Epithelial cell of esophagus (primary cell): Measurements from ENCODE around the gene PPARG.

ENCODE experiments used
- DNase-seq: peaks from one replicate; pipeline ENCODE4 v3.0.0; 2010; ENCODE audit warnings: low read depth
- H3K4me3 ChIP-seq: 2 replicates; pipeline ENCODE4 v1.5.1; 2011; ENCODE audit warnings: mild to moderate bottlenecking, low read length, control low read depth
- TF ChIP-seq, protein P1 (sequence below): IDR thresholded peaks from 2 replicates; pipeline ENCODE4 v1.5.1; 2011; ENCODE audit warnings: low read depth, mild to moderate bottlenecking, low read length, control low read depth, inconsistent platforms; ENCODE audit not compliant: insufficient read depth; ENCODE audit errors: missing control alignments

The PPARG gene

DNA sequence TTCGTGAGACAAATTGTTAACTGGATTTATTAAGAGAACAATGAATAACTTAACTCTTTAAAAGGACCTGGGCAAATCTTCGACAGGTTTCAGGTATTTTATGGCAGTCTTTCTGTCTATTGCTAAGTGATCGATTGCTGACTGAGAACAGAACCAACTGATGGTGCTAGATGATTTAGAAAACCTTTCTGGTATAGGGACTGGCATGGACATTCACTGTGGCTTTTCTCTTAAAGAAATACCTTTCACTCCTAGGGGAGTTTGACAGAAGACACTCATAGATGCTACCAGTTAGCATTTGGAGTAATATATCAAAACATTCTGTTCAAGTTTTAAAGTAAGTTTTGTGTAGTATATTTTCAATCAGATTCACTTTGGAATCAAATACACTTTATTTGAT, 654 bp downstream of the PPARG start:
- DNase-seq = no peak
- H3K4me3 ChIP-seq = no peak overlapping the region
- TF ChIP-seq, protein P1, sequence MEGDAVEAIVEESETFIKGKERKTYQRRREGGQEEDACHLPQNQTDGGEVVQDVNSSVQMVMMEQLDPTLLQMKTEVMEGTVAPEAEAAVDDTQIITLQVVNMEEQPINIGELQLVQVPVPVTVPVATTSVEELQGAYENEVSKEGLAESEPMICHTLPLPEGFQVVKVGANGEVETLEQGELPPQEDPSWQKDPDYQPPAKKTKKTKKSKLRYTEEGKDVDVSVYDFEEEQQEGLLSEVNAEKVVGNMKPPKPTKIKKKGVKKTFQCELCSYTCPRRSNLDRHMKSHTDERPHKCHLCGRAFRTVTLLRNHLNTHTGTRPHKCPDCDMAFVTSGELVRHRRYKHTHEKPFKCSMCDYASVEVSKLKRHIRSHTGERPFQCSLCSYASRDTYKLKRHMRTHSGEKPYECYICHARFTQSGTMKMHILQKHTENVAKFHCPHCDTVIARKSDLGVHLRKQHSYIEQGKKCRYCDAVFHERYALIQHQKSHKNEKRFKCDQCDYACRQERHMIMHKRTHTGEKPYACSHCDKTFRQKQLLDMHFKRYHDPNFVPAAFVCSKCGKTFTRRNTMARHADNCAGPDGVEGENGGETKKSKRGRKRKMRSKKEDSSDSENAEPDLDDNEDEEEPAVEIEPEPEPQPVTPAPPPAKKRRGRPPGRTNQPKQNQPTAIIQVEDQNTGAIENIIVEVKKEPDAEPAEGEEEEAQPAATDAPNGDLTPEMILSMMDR = no peak

DNA sequence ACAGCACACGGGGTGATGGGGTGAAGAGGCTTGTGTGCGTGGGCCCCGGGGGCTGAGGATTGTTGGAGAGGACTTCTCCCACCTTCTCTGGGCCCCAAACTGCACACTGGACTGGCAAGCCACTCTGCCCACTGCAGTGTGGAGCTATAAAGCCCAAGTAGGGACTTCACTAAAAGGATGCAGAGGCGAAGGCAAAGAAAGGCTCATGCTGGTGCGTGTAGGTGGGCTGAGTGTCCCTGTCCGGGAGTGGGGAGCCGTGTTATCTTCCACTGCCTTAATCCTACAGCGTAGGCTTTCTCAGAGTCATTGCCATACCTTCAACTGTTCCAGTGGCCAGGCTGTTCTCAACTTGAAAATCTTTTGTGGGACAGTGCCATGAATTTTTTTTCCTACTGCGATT, 3.9 kb downstream of the PPARG start:
- no peak for DNase-seq
- TF ChIP-seq, protein P1 = no peak
- no peak overlapping the region for H3K4me3 ChIP-seq

DNA sequence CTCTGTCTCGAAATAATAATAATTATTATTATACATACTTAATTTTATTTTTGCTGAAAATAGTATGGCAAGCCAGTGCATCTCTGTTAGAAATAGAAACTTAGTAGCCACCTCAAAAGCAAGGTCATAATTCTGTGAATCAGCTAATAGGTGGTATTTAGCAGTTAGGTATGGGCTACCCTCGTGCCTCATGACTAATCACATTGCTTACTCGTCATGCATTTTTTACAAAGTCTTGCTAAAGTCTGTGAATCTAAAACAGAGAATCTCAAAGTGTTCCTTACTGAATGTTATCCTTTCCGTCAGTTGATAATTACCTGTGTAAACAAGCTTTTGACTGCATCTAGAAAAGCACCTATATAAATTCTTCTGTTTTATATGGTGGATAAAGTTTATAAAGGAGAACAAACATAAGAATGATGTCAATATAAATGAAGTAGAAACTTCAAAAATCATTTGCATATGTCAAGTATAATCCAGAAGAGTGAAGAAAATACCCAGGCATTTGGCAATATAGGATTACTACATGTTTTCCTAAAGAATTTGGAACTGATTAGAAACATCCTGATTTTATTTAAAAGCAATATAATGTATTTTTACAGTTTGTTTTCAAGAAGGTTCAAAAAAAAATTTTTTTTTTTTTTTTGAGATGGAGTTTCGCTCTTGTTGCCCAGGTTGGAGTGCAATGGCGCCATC, 6.2 kb downstream of the PPARG start:
- no peak overlapping the region for H3K4me3 ChIP-seq
- DNase-seq = peak; percentile 80
- TF ChIP-seq, protein P1 = no peak

DNA sequence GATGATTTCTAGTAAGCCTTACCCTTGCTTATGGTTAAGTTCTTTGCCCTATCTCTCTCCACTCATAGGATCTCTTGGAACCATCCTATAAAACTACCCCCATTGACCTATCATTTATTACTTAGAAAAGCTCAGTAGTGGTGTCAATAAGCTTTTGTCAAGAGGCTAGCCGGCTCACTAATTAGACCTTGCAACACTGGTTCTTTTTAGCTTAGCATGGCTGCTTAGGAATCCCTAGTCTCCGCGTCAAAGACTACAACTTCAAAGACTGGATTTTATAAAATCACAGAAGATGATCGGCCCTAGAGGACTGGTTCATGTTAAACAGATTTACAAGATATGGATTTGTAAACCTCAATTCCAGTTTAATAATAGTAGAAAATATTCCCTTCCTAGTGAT, 7.6 kb downstream of the PPARG start:
- no peak overlapping the region for H3K4me3 ChIP-seq
- TF ChIP-seq, protein P1 = no peak
- DNase-seq = no peak

DNA sequence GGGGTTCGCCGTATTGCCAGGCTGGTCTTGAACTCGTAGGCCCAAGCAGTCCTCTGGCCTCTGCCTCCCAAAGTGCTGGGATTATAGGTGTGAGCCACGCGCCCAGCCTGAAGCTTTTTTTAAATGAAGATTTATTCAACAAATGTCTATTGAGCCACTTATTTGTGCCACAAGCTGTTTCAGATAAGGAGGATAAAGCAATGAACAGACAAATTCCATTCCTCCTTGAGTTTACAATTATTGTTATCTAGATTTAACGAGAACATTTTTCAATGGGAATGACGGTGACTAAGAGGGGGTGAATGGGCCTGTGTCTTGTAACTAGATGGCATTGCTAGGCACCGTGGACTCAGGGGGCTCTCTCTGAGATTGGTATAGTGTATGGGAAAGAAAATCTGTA, 10.2 kb downstream of the PPARG start:
- no peak for DNase-seq
- H3K4me3 ChIP-seq = no peak overlapping the region
- TF ChIP-seq, protein P1 = no peak

DNA sequence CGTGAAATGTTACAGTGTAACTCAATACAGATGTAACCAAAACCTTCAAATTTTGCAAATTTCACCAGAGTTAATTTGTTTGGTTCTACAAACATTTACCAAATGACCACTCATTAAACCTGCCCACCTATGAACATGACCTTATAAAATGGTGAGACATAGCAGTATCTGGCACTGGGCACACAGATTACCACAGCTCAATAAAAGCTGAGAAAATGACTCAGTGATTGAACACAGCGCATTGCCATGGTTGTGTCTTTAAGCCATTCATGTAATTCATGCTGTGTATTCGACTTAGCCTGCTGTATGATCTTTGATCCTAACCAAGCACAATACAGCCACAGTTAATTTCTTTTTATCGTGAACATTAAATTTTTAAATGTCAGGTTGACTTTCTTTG, 11.3 kb downstream of the PPARG start:
- no peak overlapping the region for H3K4me3 ChIP-seq
- TF ChIP-seq, protein P1 = no peak
- DNase-seq = no peak

DNA sequence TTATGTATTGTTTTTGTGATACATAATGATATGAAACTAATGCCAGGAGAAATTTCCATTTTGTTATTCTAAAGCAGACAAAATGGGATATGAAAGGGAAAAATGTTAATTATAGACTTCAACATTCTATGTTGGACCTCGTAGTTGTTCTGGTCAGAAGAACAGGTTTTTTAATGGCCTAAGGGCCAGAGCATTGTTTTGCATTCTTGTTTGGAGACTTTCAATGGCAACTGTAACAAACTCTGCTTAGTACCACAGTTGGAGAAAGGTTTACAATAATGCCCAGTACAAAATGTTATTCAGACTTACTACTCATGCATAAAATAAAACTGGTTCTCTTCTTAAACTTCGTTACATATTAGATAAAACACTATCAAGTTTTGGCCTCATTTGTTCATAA, 12.2 kb downstream of the PPARG start:
- H3K4me3 ChIP-seq = no peak overlapping the region
- no peak for DNase-seq
- TF ChIP-seq, protein P1 = no peak
